ENCODE results near the gene HTR3B.

DNA sequence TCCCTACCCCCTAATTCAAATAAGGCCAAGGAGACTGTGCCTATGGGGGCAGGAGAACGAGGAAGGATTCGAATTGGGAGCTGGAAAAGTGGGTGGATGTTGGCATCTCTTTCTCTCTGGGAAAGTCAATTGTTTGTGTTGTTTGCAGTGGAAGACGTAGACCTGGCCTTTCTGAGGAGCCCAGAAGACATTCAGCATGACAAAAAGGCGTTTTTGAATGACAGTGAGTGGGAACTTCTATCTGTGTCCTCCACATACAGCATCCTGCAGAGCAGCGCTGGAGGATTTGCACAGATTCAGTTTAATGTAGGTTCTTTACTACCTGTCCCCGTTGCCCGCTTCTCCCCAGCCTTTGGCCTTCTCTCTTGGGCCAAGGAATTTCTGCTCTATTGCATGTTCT lies 28.2 kb downstream of the HTR3B start:
- TF ChIP-seq, protein P1, sequence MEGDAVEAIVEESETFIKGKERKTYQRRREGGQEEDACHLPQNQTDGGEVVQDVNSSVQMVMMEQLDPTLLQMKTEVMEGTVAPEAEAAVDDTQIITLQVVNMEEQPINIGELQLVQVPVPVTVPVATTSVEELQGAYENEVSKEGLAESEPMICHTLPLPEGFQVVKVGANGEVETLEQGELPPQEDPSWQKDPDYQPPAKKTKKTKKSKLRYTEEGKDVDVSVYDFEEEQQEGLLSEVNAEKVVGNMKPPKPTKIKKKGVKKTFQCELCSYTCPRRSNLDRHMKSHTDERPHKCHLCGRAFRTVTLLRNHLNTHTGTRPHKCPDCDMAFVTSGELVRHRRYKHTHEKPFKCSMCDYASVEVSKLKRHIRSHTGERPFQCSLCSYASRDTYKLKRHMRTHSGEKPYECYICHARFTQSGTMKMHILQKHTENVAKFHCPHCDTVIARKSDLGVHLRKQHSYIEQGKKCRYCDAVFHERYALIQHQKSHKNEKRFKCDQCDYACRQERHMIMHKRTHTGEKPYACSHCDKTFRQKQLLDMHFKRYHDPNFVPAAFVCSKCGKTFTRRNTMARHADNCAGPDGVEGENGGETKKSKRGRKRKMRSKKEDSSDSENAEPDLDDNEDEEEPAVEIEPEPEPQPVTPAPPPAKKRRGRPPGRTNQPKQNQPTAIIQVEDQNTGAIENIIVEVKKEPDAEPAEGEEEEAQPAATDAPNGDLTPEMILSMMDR (conservative IDR thresholded peaks at IDR 0.05; ENCODE audit: low read length) = no peak
- no peak for TF ChIP-seq EZH2phosphoT487 (IDR thresholded peaks at IDR 0.05; ENCODE audit: borderline replicate concordance)
